Activated CD4-positive, alpha-beta T cell treated with anti-CD3 and anti-CD28 coated beads, Interleukin-2, amount 50 U/mL, for 48 hours (primary cell): ENCODE results near the gene NRF1.

ENCODE experiments used
- DNase-seq, 2 experiments: peaks; one replicate each; pipeline ENCODE4 v3.0.0-alpha.2; 2020

Gene NRF1

DNA sequence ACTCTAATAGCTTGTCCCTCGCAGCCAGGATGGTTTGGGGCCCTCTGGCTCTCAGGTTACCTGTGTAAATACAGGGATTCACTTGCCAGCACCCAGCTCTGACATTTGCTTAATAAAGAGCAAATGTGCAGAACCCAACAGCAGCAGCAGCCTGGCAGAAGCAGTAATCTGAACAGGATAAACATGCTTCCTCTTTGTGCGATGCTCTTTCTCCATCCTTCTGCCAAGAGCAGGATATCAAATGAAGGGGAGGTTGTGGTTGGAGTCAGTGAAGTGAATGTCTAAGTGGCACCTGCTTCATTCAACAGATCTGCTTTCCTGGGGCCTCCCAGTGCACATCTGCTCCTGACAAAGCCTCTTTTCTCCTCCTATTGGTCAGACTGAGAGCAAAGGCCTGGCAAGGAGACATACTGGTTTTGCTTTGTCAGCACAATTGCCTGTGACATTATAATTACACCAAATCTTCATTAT, 130.3 kb downstream of the NRF1 start:
- no peak for DNase-seq

DNA sequence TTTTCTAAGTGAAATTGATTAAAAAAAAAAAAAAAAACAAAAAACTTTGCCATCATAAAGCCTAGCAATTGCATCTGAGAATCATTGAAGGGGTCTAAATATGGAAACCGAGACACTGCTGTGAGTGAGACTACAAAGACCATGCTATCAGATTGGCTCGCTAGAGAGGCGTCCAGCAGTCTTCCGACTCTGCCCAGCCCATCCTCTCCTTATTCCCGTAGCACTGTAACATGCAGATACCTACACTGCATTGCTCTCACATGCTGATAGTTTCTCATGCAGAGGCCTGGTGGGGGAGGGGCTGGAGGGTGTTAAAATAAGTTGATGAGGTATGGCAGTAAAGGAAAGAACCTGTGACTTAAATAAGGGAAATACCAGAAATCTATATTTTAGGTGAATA, 130.7 kb downstream of the NRF1 start:
- DNase-seq, result no peak

DNA sequence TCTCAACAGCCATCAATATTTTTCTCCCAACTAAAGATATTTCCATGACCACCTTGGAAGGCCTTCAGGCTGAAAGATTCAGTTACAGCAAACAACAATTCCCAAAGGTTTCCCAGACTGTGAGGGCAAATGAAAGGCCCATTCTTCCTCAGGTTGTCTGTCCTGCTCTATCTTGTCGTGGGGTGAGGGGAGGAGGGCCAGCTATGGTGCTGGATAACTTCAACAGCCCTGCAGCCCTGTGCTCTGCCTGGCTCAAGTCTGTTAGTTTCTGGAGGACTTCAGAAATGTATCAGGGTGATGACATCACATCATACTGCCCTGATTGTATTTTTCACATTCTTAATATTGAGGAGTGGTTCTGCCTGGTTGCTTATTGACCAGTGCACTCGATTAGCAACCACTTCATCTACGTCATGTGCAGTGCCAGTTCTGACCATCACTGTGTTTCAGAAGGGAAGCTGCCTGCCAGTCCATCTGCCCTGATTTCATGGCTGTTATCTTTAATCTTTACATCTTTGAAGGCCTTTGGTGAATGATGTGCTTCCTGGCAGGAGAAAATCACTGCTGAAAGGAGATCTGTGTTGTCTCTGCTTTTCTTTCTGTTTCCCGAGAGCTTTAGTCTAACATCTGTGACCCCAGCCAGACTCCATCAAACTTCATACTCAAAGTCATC, 135.5 kb downstream of the NRF1 start:
- no peak for DNase-seq

DNA sequence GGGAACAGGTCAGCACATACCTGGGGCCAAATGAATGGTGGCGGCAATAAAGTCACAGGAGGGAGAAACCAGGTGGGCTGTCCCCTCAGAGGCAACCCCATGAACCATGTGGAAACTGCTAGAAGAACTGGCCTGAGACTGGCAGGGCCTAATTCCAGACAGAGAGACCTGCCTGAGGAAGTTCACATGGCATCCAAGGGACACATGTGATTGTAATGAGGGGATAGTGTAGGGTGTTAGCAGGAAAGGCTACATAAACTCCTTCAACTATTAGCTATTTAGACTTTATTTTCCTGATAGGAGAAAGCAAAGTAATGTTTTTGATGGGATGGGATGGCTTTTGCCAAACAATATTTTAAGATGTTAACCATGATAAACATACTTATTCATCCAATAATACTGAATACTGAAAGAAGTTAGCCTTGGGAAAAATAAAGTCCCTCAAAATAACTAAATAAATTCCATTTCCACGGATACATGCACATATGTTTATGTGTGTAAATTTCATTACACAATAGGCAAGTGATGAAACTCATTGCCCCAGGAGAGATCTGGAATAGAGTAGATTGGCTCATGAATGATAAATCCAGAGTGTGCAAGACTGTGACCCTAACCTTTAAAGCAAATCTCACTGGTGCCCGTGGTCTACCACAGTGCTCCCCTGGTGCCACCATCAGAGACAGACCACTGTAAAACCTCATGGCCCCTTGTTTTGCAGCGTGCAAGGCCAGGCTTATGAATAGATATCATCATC, 137.0 kb downstream of the NRF1 start:
- no peak for DNase-seq

DNA sequence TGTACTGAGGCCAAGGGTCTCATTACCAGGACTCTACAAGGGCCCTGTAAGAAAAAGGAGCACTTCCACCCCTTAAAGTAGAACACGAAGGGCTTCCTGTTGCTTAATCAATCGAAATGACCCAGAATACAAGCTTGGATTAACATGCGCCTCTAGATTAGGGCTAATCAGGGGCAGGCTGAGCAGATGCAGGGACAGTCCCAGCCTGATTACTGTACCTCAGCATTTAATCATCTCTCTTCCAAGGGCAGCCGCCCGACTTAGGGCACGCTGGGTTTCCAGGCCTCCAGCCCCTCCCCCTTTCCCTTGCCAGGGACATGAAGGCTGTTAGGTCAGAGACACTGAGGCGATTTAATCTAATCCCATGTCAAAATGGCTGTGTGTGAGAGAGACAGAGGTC, 138.6 kb downstream of the NRF1 start:
- DNase-seq, result no peak

DNA sequence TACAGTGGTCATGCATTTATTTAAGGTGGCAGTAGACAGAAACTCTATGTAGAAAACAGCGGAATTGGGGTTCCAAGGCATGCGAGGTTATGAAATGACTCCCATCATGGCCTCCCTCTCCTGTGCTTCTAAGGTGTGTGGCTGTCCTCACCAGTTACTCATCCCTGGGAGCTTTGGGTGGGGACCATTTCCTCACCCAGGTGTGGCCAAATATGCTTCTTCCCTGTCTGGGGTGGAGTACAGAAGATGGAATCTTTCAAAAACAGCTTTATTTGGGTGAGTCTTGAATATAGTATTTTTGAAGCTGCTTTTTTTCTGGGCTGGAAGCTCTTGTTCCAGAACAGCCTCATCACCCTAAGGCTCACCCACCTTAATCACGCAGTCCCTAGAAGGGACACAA, 139.0 kb downstream of the NRF1 start:
- DNase-seq, result no peak

DNA sequence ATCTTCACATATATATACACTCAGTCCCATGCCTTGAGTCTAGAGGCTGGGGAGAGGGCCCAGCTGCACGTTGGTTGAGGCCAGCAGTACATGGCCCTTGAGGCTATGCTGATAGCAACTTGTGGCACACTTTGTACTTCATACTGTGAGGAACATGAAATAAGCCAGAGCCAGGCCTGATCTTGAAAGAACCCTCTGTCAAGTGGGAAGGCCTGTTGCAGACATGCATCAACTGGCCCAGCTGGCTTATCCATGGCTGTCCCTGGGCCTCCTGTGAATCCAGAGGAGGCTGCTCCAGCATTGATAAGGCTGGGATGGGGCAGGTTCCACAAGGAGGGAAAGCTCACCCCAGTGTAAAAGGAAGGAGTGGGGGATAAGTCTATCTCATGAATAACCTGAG, 140.4 kb downstream of the NRF1 start:
- no peak for DNase-seq

DNA sequence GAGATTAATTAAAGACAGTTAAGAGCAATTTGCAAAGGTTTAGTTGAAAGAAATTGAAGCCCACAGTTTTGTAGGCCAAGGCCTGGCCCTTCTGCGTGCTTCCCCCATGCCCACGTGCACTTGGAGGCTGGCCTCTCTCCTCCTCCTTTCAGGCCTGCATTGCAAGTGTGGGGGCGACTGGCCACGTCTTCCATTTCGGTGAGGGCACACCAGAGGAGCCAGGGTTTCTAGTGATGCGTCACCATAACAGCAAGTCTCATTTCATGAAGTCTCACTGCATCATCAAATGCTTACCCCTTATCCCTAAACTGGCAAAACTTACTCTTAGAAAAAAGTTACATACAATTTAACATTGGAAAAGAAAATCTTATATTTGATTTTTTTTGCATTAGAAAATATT, 141.2 kb downstream of the NRF1 start:
- DNase-seq, result no peak

DNA sequence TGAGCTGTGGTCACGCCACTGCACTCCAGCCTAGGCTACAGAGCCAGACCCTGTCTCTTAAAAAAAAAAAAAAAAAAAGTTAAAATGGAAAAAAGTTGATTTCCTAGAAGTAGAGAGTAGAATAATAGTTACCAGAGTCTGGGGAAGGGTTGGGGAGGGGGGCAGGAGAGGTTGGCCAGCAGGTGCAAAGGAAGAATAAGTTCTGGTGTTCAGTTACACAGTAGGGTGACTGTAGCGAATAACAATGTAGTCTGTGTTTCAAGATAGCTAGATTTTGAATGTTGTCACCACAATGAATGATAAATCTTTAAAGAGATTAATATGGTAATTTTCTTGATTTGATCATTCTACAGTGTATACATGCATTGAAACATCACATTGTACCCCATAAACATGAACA, 142.9 kb downstream of the NRF1 start:
- DNase-seq, result no peak

DNA sequence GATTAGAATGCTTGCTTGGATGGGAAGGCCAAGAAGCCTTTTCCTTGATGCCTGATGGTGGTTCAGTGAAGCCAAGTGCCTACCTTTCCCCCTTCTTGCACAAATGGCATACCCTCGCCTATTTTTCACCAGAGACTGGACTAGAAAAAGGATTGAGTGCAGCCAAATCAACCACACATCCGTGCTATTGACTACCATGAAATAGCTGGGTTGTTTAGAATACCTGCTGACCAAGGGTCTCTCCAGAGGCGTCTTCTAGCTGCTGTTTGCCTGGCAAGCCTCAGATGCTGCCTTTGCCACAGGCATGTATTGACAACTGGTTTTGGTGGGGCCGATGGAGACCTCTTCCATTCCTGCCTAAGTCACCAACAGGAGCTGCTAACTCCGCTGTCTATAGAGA, 146.5 kb downstream of the NRF1 start:
- DNase-seq, result no peak

DNA sequence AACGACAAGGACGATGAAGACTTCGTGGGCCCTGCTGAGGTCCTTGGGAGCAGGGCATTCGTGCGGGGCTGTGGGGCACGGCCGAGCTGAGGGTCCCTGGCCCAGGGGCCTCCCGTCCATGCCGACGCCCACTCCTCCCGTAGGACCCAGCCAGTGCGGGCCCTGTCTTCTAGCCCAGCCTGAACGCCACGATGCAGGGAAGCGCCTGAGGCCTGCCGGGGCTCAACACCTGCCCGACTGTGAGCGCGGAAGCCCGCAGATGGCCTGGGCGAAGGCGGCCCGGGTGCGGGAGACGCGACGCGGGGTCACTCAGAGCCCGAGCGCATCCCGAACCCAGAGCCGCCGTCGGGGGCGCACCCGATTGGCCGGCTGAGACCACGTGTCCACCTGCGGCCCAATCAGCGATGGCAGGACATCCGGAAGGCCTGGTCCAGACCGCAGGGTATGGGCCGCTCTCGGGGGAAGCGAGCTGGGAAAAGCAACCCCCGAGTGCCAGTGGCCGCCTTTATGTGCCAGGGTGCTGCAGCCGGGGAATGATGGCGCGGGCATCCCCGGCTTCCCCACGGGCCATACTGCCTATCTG, 151.0 kb downstream of the NRF1 start:
- DNase-seq, result no peak

DNA sequence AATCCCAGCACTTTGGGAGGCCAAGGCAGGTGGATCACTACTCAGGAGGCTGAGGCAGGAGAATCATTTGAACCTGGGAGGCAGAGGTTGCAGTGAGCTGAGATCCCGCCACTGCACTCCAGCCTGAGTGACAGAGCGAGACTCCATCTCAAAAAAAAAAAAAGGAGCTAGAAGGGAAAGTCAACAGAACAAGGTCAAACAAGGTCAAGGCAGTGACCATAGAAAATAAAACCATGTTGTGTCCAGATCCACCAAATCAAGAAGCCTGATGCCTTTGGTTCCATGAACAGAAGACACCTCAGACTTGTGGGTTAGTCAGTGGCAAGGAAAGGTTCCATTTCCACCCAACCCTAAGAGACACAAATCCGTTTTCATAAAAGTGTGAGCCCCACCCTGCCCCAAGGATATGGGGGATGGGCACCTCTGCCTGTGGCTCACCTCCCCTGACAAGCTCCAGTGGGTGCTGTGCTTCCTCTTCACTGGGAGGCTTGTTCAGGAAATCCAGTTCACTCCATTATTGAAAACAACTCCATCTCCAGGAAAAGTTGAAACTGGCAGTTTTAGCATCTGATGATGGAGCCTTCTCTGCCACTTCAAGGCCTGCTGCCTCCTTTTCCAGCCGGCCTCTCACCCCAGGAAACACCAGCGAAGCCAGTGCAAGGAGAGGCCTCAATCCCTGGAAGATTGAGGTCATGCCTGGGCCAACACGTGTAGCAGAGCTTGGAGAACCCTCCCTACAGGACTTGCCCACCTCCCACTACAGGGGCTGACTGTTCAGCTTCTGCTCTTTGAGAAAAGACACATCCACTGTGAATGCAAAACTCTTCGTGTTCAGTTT, 152.9 kb downstream of the NRF1 start:
- no peak for DNase-seq

DNA sequence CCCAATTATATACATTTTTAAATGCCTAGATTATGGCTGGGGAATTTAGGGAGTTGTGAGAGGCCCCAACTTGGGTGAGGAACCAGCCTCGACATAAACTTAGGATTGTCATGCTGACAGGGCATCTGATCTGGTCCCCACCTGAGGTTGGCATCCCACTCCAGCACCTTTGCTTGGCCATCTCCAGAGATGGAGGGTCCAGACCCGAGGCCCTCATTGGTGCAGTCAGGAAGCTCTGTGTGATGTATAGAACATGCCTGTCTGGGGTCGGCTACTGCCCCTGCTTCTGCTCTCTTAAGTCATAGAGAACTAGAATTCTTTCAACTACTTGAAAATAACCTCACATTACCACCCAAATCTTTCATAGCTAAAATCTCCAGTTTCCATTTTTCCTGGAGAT, 153.8 kb downstream of the NRF1 start:
- no peak for DNase-seq

DNA sequence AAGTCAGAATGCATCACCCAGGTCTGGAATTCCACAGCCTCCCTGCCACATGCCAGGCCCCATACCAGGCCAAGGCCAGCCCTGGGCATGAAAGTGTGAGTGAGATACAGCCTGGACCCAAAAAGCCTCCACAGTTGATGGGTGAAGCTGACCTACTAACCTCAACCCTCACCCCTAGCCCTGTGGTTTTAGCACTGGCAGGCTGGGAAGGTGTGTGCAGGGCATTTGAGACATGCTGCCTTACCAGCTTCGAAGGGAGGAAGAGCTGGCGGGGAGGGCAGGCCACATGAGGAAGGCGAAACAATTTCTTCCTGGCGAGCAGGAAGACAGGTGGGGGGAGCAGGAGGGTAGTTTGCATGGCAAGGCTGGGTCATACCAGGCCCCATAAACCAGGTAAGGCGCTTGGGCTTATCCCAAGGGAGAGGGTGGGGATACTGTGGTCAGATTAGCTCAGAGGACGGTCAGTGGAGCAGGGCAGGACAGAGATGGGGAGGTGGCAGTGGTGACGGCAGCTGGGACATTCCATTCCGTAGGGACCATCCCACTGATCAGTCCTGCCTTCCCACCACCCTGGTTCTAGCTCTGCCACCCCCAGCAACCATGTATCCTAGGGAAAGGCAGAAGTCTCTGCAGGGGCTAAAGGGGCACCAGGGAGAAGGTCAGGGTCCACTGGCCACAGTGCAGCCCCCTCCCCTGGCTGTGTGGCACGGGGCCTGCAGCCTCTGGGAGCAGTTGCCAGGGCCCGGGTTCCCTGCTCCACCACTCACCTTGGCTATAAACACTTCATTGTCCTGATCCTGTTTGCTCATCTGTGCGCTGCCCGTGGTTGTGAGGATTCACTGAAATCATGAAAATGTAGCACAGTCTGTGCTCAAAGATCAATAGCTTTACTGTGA, 155.8 kb downstream of the NRF1 start:
- DNase-seq, result no peak

DNA sequence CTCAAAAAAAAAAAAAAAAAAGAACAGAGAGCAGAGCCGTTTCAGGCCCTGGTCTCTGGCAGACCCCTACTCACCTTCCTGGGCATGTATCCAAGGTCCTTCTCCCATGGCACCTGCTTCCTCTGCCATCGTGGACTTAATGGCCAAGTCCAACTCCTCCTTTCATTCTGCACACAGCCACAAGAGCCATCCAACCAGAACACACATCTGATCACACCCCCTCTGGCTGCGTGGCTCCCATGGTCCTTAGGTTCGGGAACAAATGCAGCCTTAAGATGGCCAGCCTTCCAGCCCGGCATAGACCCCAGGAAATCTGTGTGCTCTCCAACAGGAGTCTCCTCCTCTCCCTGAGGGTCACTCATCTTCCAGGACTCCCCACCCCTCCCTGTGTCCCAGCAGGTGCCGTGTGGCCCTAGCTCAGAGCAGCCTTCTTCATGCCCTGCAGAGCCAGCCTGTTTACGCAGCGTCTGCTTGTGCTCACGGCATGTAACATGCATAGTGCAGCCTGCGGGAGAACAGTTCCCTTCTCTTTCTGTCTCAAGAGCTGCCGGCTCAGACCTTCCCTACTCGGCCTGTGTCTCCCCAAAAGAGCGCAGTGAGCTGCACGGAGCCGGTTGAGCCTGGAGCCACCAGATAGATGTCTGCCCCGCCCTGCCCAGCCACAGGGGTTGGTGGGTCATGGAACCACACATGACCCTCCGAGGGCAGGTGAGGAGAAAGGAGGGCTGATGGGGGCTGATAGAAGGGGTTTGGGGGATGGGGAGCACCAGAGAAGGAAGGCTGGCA, 157.3 kb downstream of the NRF1 start:
- DNase-seq, result no peak

DNA sequence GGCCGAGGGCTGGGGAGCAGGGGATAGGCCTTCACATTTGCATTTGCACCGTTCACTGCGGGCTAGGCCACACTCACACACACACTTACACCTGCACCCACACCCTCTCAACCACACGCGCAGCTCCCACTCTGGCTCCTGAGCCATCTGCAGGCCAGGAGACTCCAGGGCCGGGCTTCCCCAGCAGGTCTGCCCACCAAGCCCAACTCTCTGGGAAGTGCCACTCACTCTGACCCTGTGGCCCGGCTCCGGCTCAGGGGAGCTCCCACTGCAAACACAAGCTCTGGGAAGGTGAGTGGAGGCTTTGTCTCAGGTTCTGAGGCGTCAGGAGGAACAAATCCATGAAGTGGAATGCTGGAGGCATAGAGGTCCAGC, 157.9 kb downstream of the NRF1 start:
- DNase-seq, result no peak

DNA sequence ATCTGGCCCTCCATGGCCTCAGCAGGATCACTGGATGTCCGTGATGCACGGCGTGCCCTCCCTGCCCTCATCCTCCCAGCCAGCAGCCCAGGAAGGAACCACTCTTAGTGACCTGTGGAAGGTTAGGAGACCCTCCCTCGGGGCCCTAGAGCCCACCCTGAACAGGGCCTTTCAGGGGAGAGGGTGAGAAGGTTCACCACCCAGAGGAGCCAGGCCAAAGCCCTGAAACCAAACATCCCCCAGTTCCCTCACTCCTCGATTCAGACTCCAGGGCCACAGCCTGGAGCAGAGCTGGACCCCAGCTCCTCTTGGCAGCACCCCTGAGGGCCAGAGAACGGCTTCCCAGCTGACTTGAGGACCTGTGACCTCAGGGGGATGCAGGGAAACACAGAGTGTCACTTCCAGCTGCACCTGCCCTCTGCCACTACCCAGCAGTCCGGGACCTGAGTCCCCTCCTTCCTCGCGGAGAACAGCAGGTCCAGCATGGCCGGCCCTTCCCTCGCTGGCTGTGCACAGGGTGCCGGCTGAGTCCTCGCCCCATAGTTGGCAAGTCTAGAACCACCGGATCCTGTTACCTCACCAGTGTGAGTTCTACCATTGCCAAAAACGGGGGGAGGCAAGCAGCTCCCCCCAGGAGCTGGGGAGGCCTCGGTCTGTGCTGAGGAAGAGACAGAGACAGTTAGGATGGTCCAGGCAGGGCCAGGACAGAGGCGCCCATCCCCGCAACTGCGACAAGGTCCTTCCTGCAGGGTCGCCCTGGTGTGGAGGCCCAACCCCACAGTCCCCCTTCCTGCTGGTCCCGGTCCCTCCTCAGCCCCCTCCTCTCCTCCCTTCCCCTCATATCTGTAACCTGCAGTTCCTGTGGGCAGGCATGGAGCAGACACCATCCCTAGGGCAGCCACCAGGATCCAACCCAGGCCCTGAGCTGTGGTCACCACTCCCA, 158.6 kb downstream of the NRF1 start:
- no peak for DNase-seq

DNA sequence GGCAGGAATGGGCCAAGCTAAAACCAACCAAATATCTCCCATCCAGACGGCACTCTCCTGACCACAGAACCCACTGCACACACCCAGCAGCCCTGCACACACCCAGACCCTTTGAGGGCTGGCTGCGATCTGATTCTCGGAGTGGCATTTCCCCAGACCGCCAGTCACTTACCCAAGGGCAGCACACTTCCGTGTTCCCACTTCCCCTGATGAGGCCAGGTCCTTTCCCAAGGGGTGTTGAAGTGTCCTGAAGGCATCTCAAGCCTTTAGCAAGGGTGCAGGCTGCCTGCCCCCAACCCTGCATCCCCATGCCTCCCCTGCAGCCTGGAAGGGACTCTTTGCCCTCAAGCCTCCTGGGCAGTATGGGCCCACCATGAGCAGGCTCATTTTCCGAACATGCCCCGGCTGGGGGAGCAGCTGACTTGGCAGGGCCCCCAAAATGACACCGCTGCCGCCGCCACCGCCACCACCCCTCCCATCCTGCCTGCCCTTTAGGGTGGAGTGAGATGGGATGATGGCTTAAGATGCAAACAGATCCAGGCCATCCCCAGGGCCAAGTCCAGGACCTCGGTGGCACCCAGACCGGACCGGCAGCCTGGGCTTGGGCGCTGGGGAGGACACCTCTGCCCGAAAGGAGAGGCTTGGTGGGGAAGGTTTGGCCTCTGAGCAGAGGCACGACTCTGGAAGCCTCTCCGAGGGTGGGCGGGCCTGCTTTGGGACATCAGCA, 159.8 kb downstream of the NRF1 start:
- no peak for DNase-seq

DNA sequence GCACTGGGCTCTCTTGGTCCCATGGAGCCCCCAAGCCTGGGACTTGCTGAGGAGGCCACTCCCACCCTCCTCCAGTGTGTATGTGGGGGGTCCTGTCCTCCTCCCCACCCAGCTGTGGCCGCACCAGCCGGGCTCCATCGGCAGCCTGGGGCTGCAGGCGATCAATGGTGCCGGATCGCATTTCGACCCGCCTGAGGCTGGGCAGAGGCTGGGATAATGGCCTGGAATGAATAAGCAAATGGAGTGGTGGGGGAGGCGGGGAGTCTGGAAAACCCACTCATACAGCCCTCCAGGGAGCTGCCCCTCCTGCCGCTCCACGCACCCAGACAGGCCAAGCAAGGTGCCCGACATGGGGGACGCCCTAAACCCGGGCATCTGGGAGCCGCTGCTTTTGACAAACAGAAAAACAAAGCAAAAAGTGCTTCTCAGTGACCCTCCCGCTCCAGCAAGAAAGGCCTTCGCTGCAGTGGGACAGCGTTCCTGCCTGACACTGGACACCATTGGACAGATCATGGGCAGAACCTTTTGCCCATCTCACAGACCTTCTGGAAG, 160.5 kb downstream of the NRF1 start:
- no peak for DNase-seq
